Trophoblast cell (in vitro differentiated cells and primary cell): ENCODE data around the gene EDAR.

Experiments
- DNase-seq, 2 donors: peaks; one replicate each; pipeline ENCODE4 v3.0.0-alpha.2; 2016
- H2AFZ ChIP-seq: 2 replicates; pipeline ENCODE4 v1.6.1; 2013; ENCODE audit warnings: low read length, moderate library complexity, mild to moderate bottlenecking; ENCODE audit not compliant: insufficient read depth, poor library complexity
- H2AK5ac ChIP-seq: 2 replicates; pipeline ENCODE4 v1.6.1; 2013; ENCODE audit warnings: mild to moderate bottlenecking, low read length
- H2BK120ac ChIP-seq: 2 replicates; pipeline ENCODE4 v1.6.1; 2013; ENCODE audit warnings: low read length, mild to moderate bottlenecking, moderate library complexity; ENCODE audit not compliant: insufficient read depth, poor library complexity
- H2BK12ac ChIP-seq: 2 replicates; pipeline ENCODE4 v1.6.1; 2013; ENCODE audit warnings: mild to moderate bottlenecking, low read length, moderate library complexity
- H2BK5ac ChIP-seq: 2 replicates; pipeline ENCODE4 v1.6.1; 2013; ENCODE audit warnings: low read length, low read depth, moderate library complexity, mild to moderate bottlenecking; ENCODE audit not compliant: poor library complexity
- H3K14ac ChIP-seq: 2 replicates; pipeline ENCODE4 v1.6.1; 2013; ENCODE audit warnings: mild to moderate bottlenecking, low read length
- H3K18ac ChIP-seq: 2 replicates; pipeline ENCODE4 v1.6.1; 2013; ENCODE audit warnings: mild to moderate bottlenecking, low read length
- H3K23ac ChIP-seq: 2 replicates; pipeline ENCODE4 v1.6.1; 2013; ENCODE audit warnings: low read length
- H3K27ac ChIP-seq: 2 replicates; pipeline ENCODE4 v1.5.1; 2013; ENCODE audit warnings: low read depth, mild to moderate bottlenecking, inconsistent platforms, low read length, moderate library complexity
- H3K27me3 ChIP-seq: 2 replicates; pipeline ENCODE4 v1.6.1; 2013; ENCODE audit warnings: inconsistent platforms, mild to moderate bottlenecking, low read length, moderate library complexity; ENCODE audit not compliant: insufficient read depth
- H3K36me3 ChIP-seq, 2 experiments: 1 replicate in 1 of 2; 2 replicates in 1 of 2; pipeline ENCODE4 v1.6.1; 2013; ENCODE audit warnings: low read length in 2 of 2, mild to moderate bottlenecking in 2 of 2, moderate library complexity in 1 of 2; ENCODE audit not compliant: insufficient read depth in 2 of 2, control insufficient read depth in 1 of 2
- H3K4ac ChIP-seq: 2 replicates; pipeline ENCODE4 v1.6.1; 2013; ENCODE audit warnings: low read depth, mild to moderate bottlenecking, low read length, moderate library complexity
- H3K4me1 ChIP-seq, 2 experiments: 1 replicate in 1 of 2; 2 replicates in 1 of 2; pipeline ENCODE4 v1.6.1; 2013; ENCODE audit warnings: low read length in 2 of 2, mild to moderate bottlenecking in 2 of 2, moderate library complexity in 1 of 2; ENCODE audit not compliant: insufficient read depth in 2 of 2, control insufficient read depth in 1 of 2
- H3K4me2 ChIP-seq: 2 replicates; pipeline ENCODE4 v1.6.1; 2013; ENCODE audit warnings: inconsistent platforms, mild to moderate bottlenecking, low read length, moderate library complexity
- H3K4me3 ChIP-seq: 2 replicates; pipeline ENCODE4 v1.5.1; 2013; ENCODE audit warnings: mild to moderate bottlenecking, low read depth, low read length, inconsistent platforms
- H3K79me1 ChIP-seq: one replicate; pipeline ENCODE4 v1.6.1; 2013; ENCODE audit warnings: low read length
- H3K79me2 ChIP-seq: 2 replicates; pipeline ENCODE4 v1.6.1; 2013; ENCODE audit warnings: low read length, mild to moderate bottlenecking; ENCODE audit not compliant: control insufficient read depth, insufficient read depth, poor library complexity
- H3K9ac ChIP-seq: 2 replicates; pipeline ENCODE4 v1.6.1; 2013; ENCODE audit warnings: mild to moderate bottlenecking, low read length
- H3K9me3 ChIP-seq: 2 replicates; pipeline ENCODE4 v1.6.1; 2013; ENCODE audit warnings: low read depth, mild to moderate bottlenecking, control low read depth, inconsistent platforms, low read length; ENCODE audit not compliant: insufficient read depth
- H4K12ac ChIP-seq: 2 replicates; pipeline ENCODE4 v1.6.1; 2013; ENCODE audit warnings: low read depth, mild to moderate bottlenecking, low read length, moderate library complexity
- H4K8ac ChIP-seq: 2 replicates; pipeline ENCODE4 v1.6.1; 2013; ENCODE audit warnings: low read depth, mild to moderate bottlenecking, low read length, moderate library complexity
- H4K91ac ChIP-seq: one replicate; pipeline ENCODE4 v1.6.1; 2013; ENCODE audit warnings: low read depth, mild to moderate bottlenecking, low read length, moderate library complexity
- WGBS: extraction: QIAGEN DNeasy Blood & Tissue Kit; methylation state at CpG from one replicate; pipeline ENCODE4 v1.1.7; 2013; ENCODE audit warnings: missing lambda C conversion rate; ENCODE audit not compliant: insufficient read length, insufficient coverage; ENCODE audit errors: extremely low coverage; 5-methylcytosine and 5-hydroxymethylcytosine counted together

Gene EDAR

GRCh38 chr2:108947271-108947907, 41.6 kb downstream of the EDAR start:
- Histone ChIP-seq H3K18ac (no peak overlapping the region), H2BK12ac (no peak overlapping the region), H3K4me1 (no peaks in the 10 kb centered on the region), H3K27ac (no peak overlapping the region), H4K91ac (no peak overlapping the region), H3K23ac (no peak overlapping the region), H4K12ac (no peak overlapping the region), H3K79me2 (no peaks in the 10 kb centered on the region), H3K27me3 (no peaks in the 10 kb centered on the region), H3K4ac (no peak overlapping the region), H3K9me3 (peaks cover 12% of the 10 kb centered on the region), H3K14ac (no peak overlapping the region), H3K79me1 (no peaks in the 10 kb centered on the region), H2AFZ (no peak overlapping the region), H4K8ac (no peak overlapping the region), H3K36me3 (no peaks in the 10 kb centered on the region), H3K4me2 (no peak overlapping the region), H2BK120ac (no peak overlapping the region), H2AK5ac (no peak overlapping the region), H3K9ac (no peak overlapping the region), H3K4me3 (no peak overlapping the region), H2BK5ac (no peak overlapping the region)
- WGBS = no CpG with 5 or more reads among the region's 5 CpGs
- no peak for DNase-seq

GRCh38 chr2:108946442-108946841, 42.6 kb downstream of the EDAR start:
- no peak overlapping the region for H3K9ac ChIP-seq
- peaks cover 12% of the 10 kb centered on the region for H3K9me3 ChIP-seq
- DNase-seq = no peak
- no peak overlapping the region for H2BK5ac ChIP-seq
- no peak overlapping the region for H2BK120ac ChIP-seq
- no CpG with 5 or more reads among the region's 1 CpG for WGBS
- H3K4ac ChIP-seq = no peak overlapping the region
- no peak overlapping the region for H2BK12ac ChIP-seq
- H4K12ac ChIP-seq = no peak overlapping the region
- no peak overlapping the region for H4K8ac ChIP-seq
- H2AFZ ChIP-seq = no peak overlapping the region
- H3K79me1 ChIP-seq = no peaks in the 10 kb centered on the region
- no peak overlapping the region for H3K27ac ChIP-seq
- no peak overlapping the region for H3K14ac ChIP-seq
- no peak overlapping the region for H3K4me3 ChIP-seq
- H3K18ac ChIP-seq = no peak overlapping the region
- no peaks in the 10 kb centered on the region for H3K27me3 ChIP-seq
- H3K23ac ChIP-seq = no peak overlapping the region
- H2AK5ac ChIP-seq = no peak overlapping the region
- H3K4me2 ChIP-seq = no peak overlapping the region
- H3K36me3 ChIP-seq = no peaks in the 10 kb centered on the region
- H3K79me2 ChIP-seq = no peaks in the 10 kb centered on the region
- no peaks in the 10 kb centered on the region for H3K4me1 ChIP-seq
- H4K91ac ChIP-seq = no peak overlapping the region

- WGBS = no CpG with 5 or more reads among the region's 5 CpGs
- no peak overlapping the region for H2BK5ac ChIP-seq
- H3K9ac ChIP-seq = no peak overlapping the region
- H3K14ac ChIP-seq = no peak overlapping the region
- no peak overlapping the region for H2AK5ac ChIP-seq
- no peak overlapping the region for H4K8ac ChIP-seq
- H3K79me1 ChIP-seq = no peaks in the 10 kb centered on the region
- DNase-seq = no peak
- no peak overlapping the region for H2AFZ ChIP-seq
- no peak overlapping the region for H3K23ac ChIP-seq
- peaks cover 12% of the 10 kb centered on the region for H3K9me3 ChIP-seq
- no peaks in the 10 kb centered on the region for H3K36me3 ChIP-seq
- no peak overlapping the region for H3K18ac ChIP-seq
- H2BK12ac ChIP-seq = no peak overlapping the region
- H4K91ac ChIP-seq = no peak overlapping the region
- H3K79me2 ChIP-seq = no peaks in the 10 kb centered on the region
- H3K4ac ChIP-seq = no peak overlapping the region
- no peak overlapping the region for H3K4me2 ChIP-seq
- H2BK120ac ChIP-seq = no peak overlapping the region
- H3K4me1 ChIP-seq = no peaks in the 10 kb centered on the region
- no peaks in the 10 kb centered on the region for H3K27me3 ChIP-seq
- H4K12ac ChIP-seq = no peak overlapping the region
- no peak overlapping the region for H3K27ac ChIP-seq
- no peak overlapping the region for H3K4me3 ChIP-seq
Measured at GRCh38 chr2:108945969-108946368, 43.1 kb downstream of the EDAR start.

- no peaks in the 10 kb centered on the region for H3K79me1 ChIP-seq
- H3K23ac ChIP-seq = no peak overlapping the region
- no peaks in the 10 kb centered on the region for H3K4me1 ChIP-seq
- H2BK120ac ChIP-seq = no peak overlapping the region
- H4K91ac ChIP-seq = no peak overlapping the region
- H4K8ac ChIP-seq = no peak overlapping the region
- H3K4me3 ChIP-seq = no peak overlapping the region
- no peak overlapping the region for H2BK12ac ChIP-seq
- no peak overlapping the region for H3K14ac ChIP-seq
- no CpG with 5 or more reads among the region's 16 CpGs for WGBS
- DNase-seq = no peak
- no peaks in the 10 kb centered on the region for H3K27me3 ChIP-seq
- no peak overlapping the region for H2AK5ac ChIP-seq
- no peak overlapping the region for H4K12ac ChIP-seq
- H3K27ac ChIP-seq = no peak overlapping the region
- no peak overlapping the region for H3K9ac ChIP-seq
- H3K9me3 ChIP-seq = peaks cover 12% of the 10 kb centered on the region
- H2BK5ac ChIP-seq = no peak overlapping the region
- H3K4ac ChIP-seq = no peak overlapping the region
- no peaks in the 10 kb centered on the region for H3K79me2 ChIP-seq
- H3K18ac ChIP-seq = no peak overlapping the region
- no peaks in the 10 kb centered on the region for H3K36me3 ChIP-seq
- no peak overlapping the region for H3K4me2 ChIP-seq
- no peak overlapping the region for H2AFZ ChIP-seq
Measured at GRCh38 chr2:108944601-108945331, 44.3 kb downstream of the EDAR start.
